MCF 10A (cell line): ENCODE results near the gene GPC2. TPM values are rescaled to one million over a fixed set of nuclear protein-coding genes. Genes with fewer than 3 reads are reported as not detected.
"Not testable (repeated sequence)": the region's sequence is repeated elsewhere in the genome, so short reads cannot be mapped to it uniquely, and the experiment has no call there.

Experiments
- Bru-seq: library from RNA; stranded (reverse); fragments of 400-500 nt; gene quantifications from one replicate; lab custom pipeline; 2021; lab: Mats Ljungman, UMichigan
- BruChase-seq, 2 experiments: library from RNA; stranded (reverse); fragments of 400-500 nt; gene quantifications; one replicate each; lab custom pipeline; 2021; lab: Mats Ljungman, UMichigan
- BruUV-seq: library from RNA; stranded (reverse); fragments of 400-500 nt; replicated peaks from 2 replicates; lab custom pipeline; 2021; lab: Mats Ljungman, UMichigan
- CTCF ChIA-PET: fragments of 300-600 bp; sonication (Branson Sonifier 250); formaldehyde crosslinking; extraction: SDS; loops from one replicate; lab custom pipeline; 2021; ENCODE audit warnings: antibody characterized with exemption, inconsistent platforms; lab: Yijun Ruan, JAX
- POLR2A ChIA-PET: fragments of 300-600, 350-650 bp; sonication (Branson Sonifier 250); formaldehyde crosslinking; extraction: SDS; loops from one replicate; lab custom pipeline; 2020; ENCODE audit warnings: antibody characterized with exemption, inconsistent platforms; lab: Yijun Ruan, JAX
- DNase-seq: peaks from one replicate; pipeline ENCODE4 v3.0.0-alpha.2; 2018; ENCODE audit not compliant: unreplicated experiment
- H3K27ac Mint-ChIP-seq: one replicate; pipeline ENCODE4 v1.8.0; 2022; ENCODE audit warnings: mild to moderate bottlenecking, low read depth, mixed read lengths; ENCODE audit not compliant: unreplicated experiment
- H3K27me3 Mint-ChIP-seq: one replicate; pipeline ENCODE4 v1.8.0; 2022; ENCODE audit warnings: mixed read lengths; ENCODE audit not compliant: insufficient read depth, unreplicated experiment
- H3K36me3 Mint-ChIP-seq: one replicate; pipeline ENCODE4 v1.8.0; 2022; ENCODE audit warnings: mild to moderate bottlenecking, moderate library complexity, mixed read lengths; ENCODE audit not compliant: insufficient read depth, unreplicated experiment
- H3K4me1 Mint-ChIP-seq: one replicate; pipeline ENCODE4 v1.8.0; 2022; ENCODE audit warnings: mixed read lengths; ENCODE audit not compliant: insufficient read depth, unreplicated experiment
- H3K4me3 Mint-ChIP-seq: one replicate; pipeline ENCODE4 v1.8.0; 2022; ENCODE audit warnings: mild to moderate bottlenecking, moderate library complexity, mixed read lengths; ENCODE audit not compliant: unreplicated experiment
- H3K9me3 Mint-ChIP-seq: one replicate; pipeline ENCODE4 v1.8.0; 2022; ENCODE audit warnings: mixed read lengths; ENCODE audit not compliant: unreplicated experiment
- CTCF ChIP-seq: fragments of 200-600 bp; IDR thresholded peaks from one replicate; pipeline ENCODE4 v1.8.0; 2022; ENCODE audit warnings: antibody characterized with exemption, mild to moderate bottlenecking; ENCODE audit not compliant: unreplicated experiment
- intact Hi-C: fragments of 100-400 bp; cut with micrococcal nuclease; formaldehyde crosslinking; loops from 2 replicates; pipeline ENCODE4 v1.14.1; 2022
- long read RNA-seq: library from polyadenylated mRNA; stranded (forward); transcript quantifications from one replicate; pipeline ENCODE4 v2.0.0, GENCODE V29; 2022
- total RNA-seq: library from RNA; stranded (reverse); gene quantifications from 2 replicates; pipeline ENCODE4 v1.2.3, GENCODE V29; 2022

The GPC2 gene
- total RNA-seq (0.65 and 1.0 TPM in 2 replicates), Bru-seq, nascent RNA (percentile 16 among the genes with signal in this experiment), BruChase-seq, experiment 1, labeled RNA remaining after a 6-hour chase (percentile 25 among the genes with signal in this experiment), BruChase-seq, experiment 2, labeled RNA remaining after a 2-hour chase (percentile 19 among the genes with signal in this experiment)
- long read RNA-seq, result 0 reads

GRCh38 chr7:100177045-100178001 is at the start of gene GPC2, which contains the start of gene STAG3:
TSS of gene GPC2 (minus strand) at chr7:100177381. CDS start at chr7:100177199, 182 bp downstream.
TSS of gene STAG3 (plus strand) at chr7:100177918. CDS start at chr7:100180557, 2,639 bp downstream.
- H3K4me1 Mint-ChIP-seq, result peaks cover 10% of the 10 kb centered on the region
- H3K36me3 Mint-ChIP-seq, result no peaks in the 10 kb centered on the region
- no peaks in the 10 kb centered on the region for H3K27me3 Mint-ChIP-seq
- intact Hi-C loops, result no loop called here
- peak within 1 kb of the TSS; percentile 73 for H3K4me3 Mint-ChIP-seq
- peak; percentile 95 for DNase-seq
- no peak for TF ChIP-seq CTCF
- H3K9me3 Mint-ChIP-seq, result no peaks in the 10 kb centered on the region
- BruUV-seq, result no TSS peak
- ChIA-PET POLR2A (interaction anchor here (0.7 to 1.7 kb wide), 9 partner anchors 9 to 251 kb away, joined by 3 to 8 read pairs (median 5); partner anchors contain the start of genes GAL3ST4, LAMTOR4, TRAPPC14 and ZCWPW1), CTCF (interaction anchor here (0.6 kb wide), 1 partner anchor 14 kb away, joined by 3 read pairs; no protein-coding TSS in a partner anchor)
- H3K27ac Mint-ChIP-seq, result no peak within 1 kb of the TSS

GRCh38 chr7:100224891-100225290 is 47.7 kb upstream of the GPC2 start:
- intact Hi-C loops, H3K9me3 Mint-ChIP-seq, H3K36me3 Mint-ChIP-seq, BruUV-seq, POLR2A ChIA-PET, DNase-seq, CTCF ChIA-PET, H3K4me3 Mint-ChIP-seq, H3K27ac Mint-ChIP-seq, H3K27me3 Mint-ChIP-seq, H3K4me1 Mint-ChIP-seq: not testable (repeated sequence)

GRCh38 chr7:100223376-100223927 is 46.3 kb upstream of the GPC2 start:
- H3K27me3 Mint-ChIP-seq, H3K27ac Mint-ChIP-seq, H3K9me3 Mint-ChIP-seq, H3K36me3 Mint-ChIP-seq, H3K4me3 Mint-ChIP-seq, intact Hi-C loops, H3K4me1 Mint-ChIP-seq, CTCF ChIA-PET, BruUV-seq, DNase-seq: not testable (repeated sequence)
- POLR2A ChIA-PET, result interaction anchor here (0.6 kb wide), 1 partner anchor 846 kb away, joined by 3 read pairs; no protein-coding TSS in a partner anchor

GRCh38 chr7:100222445-100223132 is 45.4 kb upstream of the GPC2 start:
- no peak for DNase-seq
- ChIA-PET POLR2A (interaction anchor here (0.6 to 1.2 kb wide), 2 partner anchors 12 to 847 kb away, joined by 3 read pairs; no protein-coding TSS in a partner anchor), CTCF (interaction anchor here (0.9 to 1.5 kb wide), 3 partner anchors 16 to 91 kb away, joined by 3 to 6 read pairs (median 5); no protein-coding TSS in a partner anchor)
- intact Hi-C loops, result no loop called here
- no TSS peak for BruUV-seq
- H3K4me3 Mint-ChIP-seq, result no peak overlapping the region
- H3K27me3 Mint-ChIP-seq, result no peaks in the 10 kb centered on the region
- no peaks in the 10 kb centered on the region for H3K9me3 Mint-ChIP-seq
- H3K4me1 Mint-ChIP-seq, result peaks cover 1% of the 10 kb centered on the region
- H3K36me3 Mint-ChIP-seq, result peaks cover 7% of the 10 kb centered on the region
- no peak overlapping the region for H3K27ac Mint-ChIP-seq
- TF ChIP-seq CTCF, result no peak
